C4-2B (cell line): ENCODE data around the gene GHRHR.

Experiments
- H3K27ac ChIP-seq: fragments of 450-650 bp; 2 replicates; pipeline ENCODE4 v1.5.1; 2017
- ZFX ChIP-seq: fragments of 450-650 bp; IDR thresholded peaks from 2 replicates; pipeline ENCODE4 v1.6.1; 2017
- TF ChIP-seq, protein P1 (sequence below): fragments of 450-650 bp; conservative IDR thresholded peaks from 2 replicates; pipeline ENCODE4 v1.5.1; 2017; ENCODE audit warnings: mild to moderate bottlenecking

GHRHR gene

DNA sequence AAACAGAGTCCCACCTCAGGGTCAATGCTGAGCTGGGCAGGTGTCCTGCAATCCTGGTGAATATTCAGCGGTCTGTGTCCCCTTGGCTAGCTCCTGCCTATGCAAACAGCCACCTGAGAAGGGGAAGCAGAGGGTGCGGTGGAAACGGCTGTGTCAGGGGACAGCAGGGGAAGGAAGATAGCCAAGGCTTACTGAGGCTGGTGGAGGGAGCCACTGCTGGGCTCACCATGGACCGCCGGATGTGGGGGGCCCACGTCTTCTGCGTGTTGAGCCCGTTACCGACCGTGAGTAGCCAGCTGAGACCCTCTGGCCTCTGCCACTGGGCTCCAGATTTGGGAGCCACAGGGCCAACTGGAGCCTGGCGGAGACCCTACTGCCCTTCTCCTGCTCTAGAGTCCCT is at the start of gene GHRHR:
GHRHR (plus strand) TSS at position 112 of the 400 bp plus-strand sequence; CDS start at position 228, 116 bp downstream.
- no peak within 1 kb of the TSS for H3K27ac ChIP-seq
- no peak for TF ChIP-seq ZFX
- TF ChIP-seq, protein P1, sequence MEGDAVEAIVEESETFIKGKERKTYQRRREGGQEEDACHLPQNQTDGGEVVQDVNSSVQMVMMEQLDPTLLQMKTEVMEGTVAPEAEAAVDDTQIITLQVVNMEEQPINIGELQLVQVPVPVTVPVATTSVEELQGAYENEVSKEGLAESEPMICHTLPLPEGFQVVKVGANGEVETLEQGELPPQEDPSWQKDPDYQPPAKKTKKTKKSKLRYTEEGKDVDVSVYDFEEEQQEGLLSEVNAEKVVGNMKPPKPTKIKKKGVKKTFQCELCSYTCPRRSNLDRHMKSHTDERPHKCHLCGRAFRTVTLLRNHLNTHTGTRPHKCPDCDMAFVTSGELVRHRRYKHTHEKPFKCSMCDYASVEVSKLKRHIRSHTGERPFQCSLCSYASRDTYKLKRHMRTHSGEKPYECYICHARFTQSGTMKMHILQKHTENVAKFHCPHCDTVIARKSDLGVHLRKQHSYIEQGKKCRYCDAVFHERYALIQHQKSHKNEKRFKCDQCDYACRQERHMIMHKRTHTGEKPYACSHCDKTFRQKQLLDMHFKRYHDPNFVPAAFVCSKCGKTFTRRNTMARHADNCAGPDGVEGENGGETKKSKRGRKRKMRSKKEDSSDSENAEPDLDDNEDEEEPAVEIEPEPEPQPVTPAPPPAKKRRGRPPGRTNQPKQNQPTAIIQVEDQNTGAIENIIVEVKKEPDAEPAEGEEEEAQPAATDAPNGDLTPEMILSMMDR = no peak

DNA sequence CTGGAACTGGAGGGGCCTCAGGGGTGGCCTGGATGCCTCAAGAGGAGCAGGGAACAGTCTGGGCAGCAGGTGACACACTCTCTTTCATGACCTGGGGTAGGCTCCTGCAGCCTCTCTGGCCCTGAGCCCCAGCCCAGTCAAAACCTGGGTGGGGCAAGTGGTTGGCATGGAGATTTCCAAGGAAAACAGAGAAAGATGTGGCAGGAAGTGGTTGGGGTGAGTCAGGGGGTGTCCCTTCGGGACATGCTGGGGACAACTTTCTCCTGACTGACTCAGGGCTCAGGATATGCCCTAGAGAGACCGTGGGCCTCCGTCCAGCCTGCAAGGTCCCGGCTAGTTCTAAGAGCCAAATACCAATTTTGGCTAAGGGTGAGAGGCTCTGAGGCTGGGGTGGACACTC is 49.2 kb upstream of the GHRHR start:
- TF ChIP-seq ZFX = no peak
- TF ChIP-seq, protein P1 = no peak
- H3K27ac ChIP-seq = no peak overlapping the region

DNA sequence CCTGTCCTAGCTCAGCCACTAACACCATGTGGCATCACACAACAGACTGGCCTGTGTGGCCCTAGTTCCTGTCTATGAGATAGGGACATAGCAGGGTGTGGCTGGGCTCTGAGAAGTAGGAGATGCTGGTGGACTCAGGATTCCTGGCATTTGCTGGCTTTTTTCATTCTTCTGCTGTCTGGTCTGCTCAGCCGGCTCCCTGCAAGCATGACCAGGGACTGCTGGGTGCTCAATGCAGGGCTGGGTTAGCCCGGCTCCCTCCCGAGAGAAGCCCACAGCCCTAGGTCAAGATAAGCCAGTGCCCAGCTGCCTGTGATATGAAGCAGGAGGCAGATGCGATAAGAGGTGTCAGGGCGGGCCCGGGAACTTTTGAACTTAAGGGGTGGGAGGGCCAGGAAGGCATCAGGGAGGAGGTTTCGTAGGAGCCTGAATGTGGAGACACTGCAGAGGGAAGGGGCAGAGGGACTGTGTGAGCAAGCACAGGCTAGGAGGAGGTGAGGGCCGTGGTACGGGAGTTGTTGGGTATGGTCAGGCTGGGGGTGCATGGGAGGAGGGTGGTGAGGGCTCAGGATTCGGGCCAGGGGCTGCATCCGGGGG is 48.6 kb upstream of the GHRHR start:
- no peak for TF ChIP-seq ZFX
- TF ChIP-seq, protein P1 = no peak
- H3K27ac ChIP-seq = no peak overlapping the region

DNA sequence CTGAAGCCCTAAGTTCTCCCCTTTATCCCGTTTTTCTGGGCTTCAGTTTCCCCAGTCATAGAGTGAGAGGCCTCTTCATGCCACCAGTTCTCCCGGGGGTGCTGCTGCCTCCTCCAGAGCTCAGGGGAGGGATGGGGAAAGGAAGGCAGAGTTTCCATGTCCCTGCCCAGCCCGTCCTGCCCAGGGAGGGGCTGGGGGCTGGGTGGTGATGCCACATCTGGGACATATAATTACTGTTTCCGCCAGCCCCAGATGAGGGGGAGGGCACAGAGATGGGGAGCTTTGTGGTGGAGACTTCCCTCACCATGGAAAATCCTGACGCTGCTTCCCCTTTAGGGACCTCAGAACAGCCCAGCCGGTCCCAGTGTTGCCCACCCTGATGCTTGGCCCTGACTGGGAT is 48.0 kb upstream of the GHRHR start:
- TF ChIP-seq ZFX = no peak
- TF ChIP-seq, protein P1 = no peak
- no peak overlapping the region for H3K27ac ChIP-seq

DNA sequence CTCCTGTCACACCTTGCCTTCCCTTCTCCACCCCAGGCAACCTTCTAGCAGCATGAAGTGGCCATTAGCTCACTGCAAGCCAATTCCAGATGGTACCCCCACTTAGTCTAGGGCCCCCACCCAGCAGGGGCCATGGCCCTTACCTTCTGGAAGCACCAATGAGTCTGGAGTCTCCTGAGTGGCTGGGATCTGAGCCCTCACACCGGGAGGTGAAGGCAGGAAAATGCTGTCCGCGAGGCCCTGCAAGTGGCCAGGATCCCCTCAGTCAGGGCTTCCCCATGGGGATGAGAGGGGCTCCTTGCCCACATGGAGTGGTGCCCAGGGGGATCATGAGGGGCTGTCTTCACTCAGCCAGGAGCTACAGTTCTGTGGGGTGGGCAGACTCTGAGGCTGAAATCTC is 47.5 kb upstream of the GHRHR start:
- H3K27ac ChIP-seq = no peak overlapping the region
- no peak for TF ChIP-seq ZFX
- TF ChIP-seq, protein P1 = no peak

DNA sequence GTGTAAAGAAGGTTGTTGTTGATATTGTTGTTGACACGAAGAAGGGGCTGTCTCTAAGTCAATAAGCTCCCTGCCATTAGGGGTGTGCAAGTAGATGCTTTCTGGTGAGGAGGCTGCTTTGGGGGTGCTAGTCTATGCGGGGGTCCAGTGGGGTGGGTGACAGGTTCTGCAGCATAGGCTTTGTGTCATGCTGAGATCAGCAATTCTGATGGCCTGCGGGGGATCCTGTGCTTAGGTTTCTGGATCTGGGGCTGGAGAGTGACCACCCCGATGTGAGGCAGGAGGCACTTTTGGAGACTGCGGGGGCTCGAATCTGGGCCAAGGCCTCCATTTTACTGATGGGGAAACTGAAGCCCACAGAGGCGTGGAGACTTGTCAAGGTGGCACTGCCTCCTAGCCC is 47.0 kb upstream of the GHRHR start:
- H3K27ac ChIP-seq = no peak overlapping the region
- TF ChIP-seq, protein P1 = no peak
- TF ChIP-seq ZFX = no peak

DNA sequence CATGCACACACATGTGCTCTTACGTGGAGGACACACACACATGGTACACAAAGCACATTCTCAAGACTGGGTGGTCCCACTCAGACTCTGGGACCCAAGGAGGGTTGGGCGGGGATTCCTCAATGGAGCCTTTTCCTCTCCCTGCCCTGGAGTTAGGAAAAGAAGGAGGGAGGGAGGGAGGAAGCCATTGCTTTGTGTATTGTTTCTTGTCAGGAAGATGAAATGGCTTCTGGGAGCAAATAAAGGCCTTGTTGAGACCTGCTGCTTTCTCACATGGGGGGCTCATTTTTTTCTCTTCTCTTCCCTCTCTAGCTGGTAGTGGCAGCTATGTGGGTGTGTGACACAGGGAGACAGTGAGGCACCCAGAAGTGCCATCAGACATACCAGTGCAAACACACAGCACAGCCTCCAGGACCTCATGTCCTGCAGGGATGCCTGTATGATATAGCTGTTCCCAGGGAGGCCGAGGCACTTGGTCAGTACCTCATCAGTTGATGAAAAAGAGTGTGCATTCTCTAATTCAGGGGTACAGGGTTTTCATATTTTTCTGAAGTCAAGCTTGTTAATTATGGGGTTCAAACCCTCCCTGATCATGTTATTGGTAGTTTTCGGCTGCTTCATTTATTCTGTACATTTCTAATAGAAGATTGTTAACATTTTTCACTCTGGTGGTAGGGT is 46.4 kb upstream of the GHRHR start:
- TF ChIP-seq ZFX = no peak
- TF ChIP-seq, protein P1 = no peak
- no peak overlapping the region for H3K27ac ChIP-seq
